ENCODE results near the gene PHKA2. TPM values are rescaled to one million over a fixed set of nuclear protein-coding genes. Genes with fewer than 3 reads are reported as not detected.

The PHKA2 gene
- total RNA-seq, 1 donor from 2014 or later: 26.4 TPM

GRCh38 chrX:18964901-18965300, 19.0 kb downstream of the PHKA2 start:
- TF ChIP-seq CTCF (IDR thresholded peaks at IDR 0.05): no peak
- Mint-ChIP-seq H3K27me3 (ENCODE audit: unreplicated experiment) (no peaks in the 10 kb centered on the region), H3K27ac (ENCODE audit: unreplicated experiment) (no peak overlapping the region), H3K4me1 (ENCODE audit: unreplicated experiment) (peaks cover 3% of the 10 kb centered on the region), H3K4me3 (ENCODE audit: unreplicated experiment) (no peak overlapping the region), H3K36me3 (ENCODE audit: unreplicated experiment) (no peaks in the 10 kb centered on the region), H3K9me3 (ENCODE audit: unreplicated experiment) (peaks cover 8% of the 10 kb centered on the region)
- no peak for DNase-seq (ENCODE audit: extremely low spot score, unreplicated experiment)

DNA sequence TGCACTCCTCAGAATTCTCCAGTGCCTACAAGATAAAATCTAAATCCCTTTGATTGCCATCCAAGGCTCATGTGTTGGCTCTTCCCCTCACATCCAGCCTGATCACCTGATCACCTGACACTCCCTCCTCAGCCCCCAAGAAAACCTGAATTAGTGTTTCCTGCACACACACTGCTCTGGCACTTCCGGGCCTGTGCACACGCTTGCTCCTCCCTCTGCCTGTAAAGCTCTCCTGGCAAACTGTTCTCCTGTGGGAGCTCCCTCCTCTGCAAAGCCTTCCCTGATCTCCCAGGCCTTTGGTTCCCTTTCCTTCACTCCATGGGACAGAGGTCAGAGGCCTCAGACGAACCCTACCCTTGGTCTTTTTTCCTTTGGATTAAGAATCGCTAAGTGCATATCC, 19.9 kb downstream of the PHKA2 start:
- Mint-ChIP-seq H3K4me3 (ENCODE audit: unreplicated experiment) (no peak overlapping the region), H3K9me3 (ENCODE audit: unreplicated experiment) (peaks cover 8% of the 10 kb centered on the region), H3K27ac (ENCODE audit: unreplicated experiment) (no peak overlapping the region), H3K27me3 (ENCODE audit: unreplicated experiment) (no peaks in the 10 kb centered on the region), H3K36me3 (ENCODE audit: unreplicated experiment) (no peaks in the 10 kb centered on the region), H3K4me1 (ENCODE audit: unreplicated experiment) (peaks cover 3% of the 10 kb centered on the region)
- DNase-seq (ENCODE audit: extremely low spot score, unreplicated experiment): no peak
- no peak for TF ChIP-seq CTCF (IDR thresholded peaks at IDR 0.05)

DNA sequence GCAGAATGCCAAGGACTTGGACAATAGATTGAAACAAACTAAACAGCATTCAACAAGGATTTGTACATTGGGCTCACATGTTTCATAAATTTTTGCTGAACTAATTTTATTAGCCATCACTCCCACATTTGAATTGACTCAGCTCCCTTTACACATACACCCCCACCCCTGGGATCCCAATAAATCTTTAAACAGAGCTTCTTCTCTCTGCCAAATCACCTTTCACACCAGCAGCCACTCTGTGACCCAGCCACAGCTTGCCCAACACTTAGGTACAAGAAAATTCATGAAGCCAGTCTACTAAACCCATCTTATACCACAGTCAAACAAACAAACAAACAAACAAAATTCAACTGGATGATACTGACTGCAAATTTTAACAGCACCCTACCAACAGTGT, 21.6 kb downstream of the PHKA2 start:
- Mint-ChIP-seq H3K27ac (ENCODE audit: unreplicated experiment) (no peak overlapping the region), H3K4me1 (ENCODE audit: unreplicated experiment) (peaks cover 3% of the 10 kb centered on the region), H3K9me3 (ENCODE audit: unreplicated experiment) (peaks cover 8% of the 10 kb centered on the region), H3K27me3 (ENCODE audit: unreplicated experiment) (no peaks in the 10 kb centered on the region), H3K36me3 (ENCODE audit: unreplicated experiment) (no peaks in the 10 kb centered on the region), H3K4me3 (ENCODE audit: unreplicated experiment) (no peak overlapping the region)
- no peak for DNase-seq (ENCODE audit: extremely low spot score, unreplicated experiment)
- no peak for TF ChIP-seq CTCF (IDR thresholded peaks at IDR 0.05)

DNA sequence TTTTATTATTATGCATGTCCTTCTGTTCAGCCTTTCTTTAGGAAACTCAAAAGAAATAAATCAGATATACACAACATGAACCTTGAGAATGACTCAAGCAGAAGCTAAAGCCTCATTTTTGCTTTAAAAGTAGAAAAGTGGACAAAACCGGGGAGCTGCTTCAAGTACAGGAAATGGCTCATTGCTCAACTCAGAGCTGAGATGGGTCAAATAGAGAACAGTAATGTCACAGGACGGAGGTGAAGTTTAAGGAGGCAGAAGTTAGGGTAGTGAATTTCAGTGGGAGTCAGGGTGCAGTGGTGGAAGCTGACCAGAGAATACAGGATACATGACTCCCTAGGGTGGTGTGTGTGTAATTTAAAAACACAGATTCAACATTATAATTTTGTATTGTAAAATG, 22.2 kb downstream of the PHKA2 start:
- H3K27me3 Mint-ChIP-seq (ENCODE audit: unreplicated experiment): no peaks in the 10 kb centered on the region
- H3K36me3 Mint-ChIP-seq (ENCODE audit: unreplicated experiment): no peaks in the 10 kb centered on the region
- DNase-seq (ENCODE audit: extremely low spot score, unreplicated experiment): no peak
- no peak for TF ChIP-seq CTCF (IDR thresholded peaks at IDR 0.05)
- H3K27ac Mint-ChIP-seq (ENCODE audit: unreplicated experiment): no peak overlapping the region
- peaks cover 3% of the 10 kb centered on the region for H3K4me1 Mint-ChIP-seq (ENCODE audit: unreplicated experiment)
- H3K4me3 Mint-ChIP-seq (ENCODE audit: unreplicated experiment): no peak overlapping the region
- H3K9me3 Mint-ChIP-seq (ENCODE audit: unreplicated experiment): peaks cover 8% of the 10 kb centered on the region

- no peak overlapping the region for H3K27ac Mint-ChIP-seq (ENCODE audit: unreplicated experiment)
- no peaks in the 10 kb centered on the region for H3K27me3 Mint-ChIP-seq (ENCODE audit: unreplicated experiment)
- no peak for TF ChIP-seq CTCF (IDR thresholded peaks at IDR 0.05)
- H3K36me3 Mint-ChIP-seq (ENCODE audit: unreplicated experiment): no peaks in the 10 kb centered on the region
- DNase-seq (ENCODE audit: extremely low spot score, unreplicated experiment): no peak
- H3K4me3 Mint-ChIP-seq (ENCODE audit: unreplicated experiment): no peak overlapping the region
- no peaks in the 10 kb centered on the region for H3K4me1 Mint-ChIP-seq (ENCODE audit: unreplicated experiment)
- peaks cover 4% of the 10 kb centered on the region for H3K9me3 Mint-ChIP-seq (ENCODE audit: unreplicated experiment)
These were observed 27.4 kb downstream of the PHKA2 start for GRCh38 chrX:18956303-18957032.

All from osteocyte (in vitro differentiated cells).